ENCODE results near the gene GJB2. TPM values are rescaled to one million over a fixed set of nuclear protein-coding genes. Genes with fewer than 3 reads are reported as not detected.
"Not testable (repeated sequence)": the region's sequence is repeated elsewhere in the genome, so short reads cannot be mapped to it uniquely, and the experiment has no call there.

The GJB2 gene
- total RNA-seq, 1 experiment from 2014 or later: 0.45 TPM

DNA sequence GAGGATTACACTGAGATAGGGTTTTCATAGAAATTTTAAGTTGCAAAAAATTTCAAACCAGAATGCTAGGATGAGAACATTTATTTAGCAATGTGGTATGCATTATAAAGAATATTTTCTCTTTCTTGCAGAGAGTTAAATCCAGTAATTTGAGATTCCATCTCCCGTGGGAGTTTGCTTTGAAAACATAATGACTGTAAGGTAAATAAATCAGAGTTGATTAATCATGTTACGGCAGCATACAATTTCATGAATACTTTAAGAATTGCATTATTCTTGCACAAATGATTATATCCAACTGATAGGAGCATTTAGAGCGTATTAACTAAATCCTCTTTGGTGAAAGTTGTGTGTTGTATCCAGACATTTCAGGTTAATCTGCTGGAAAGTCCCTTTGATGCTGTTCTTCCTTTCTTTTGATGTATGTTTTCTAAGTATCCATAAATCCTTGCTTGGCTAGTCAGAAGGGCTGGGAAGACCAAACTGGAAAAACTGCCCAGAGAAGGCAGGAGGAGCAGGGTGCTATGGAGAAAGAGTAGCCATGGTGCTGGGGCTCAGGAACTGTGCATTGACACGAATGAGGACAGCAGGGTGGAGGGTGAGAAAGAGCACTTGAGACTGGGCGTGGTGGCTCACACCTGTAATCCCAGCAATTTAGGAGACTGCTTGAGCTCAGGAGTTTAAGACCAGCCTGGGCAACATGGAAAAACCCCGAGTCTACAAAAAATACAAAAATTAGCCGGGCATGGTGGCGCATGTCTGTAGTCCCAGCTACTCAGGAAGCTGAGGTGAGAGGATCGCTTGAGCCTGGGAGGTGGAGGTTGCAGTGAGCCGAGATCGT, 27.1 kb downstream of the GJB2 start:
- DNase-seq (ENCODE audit: low spot score): no peak

DNA sequence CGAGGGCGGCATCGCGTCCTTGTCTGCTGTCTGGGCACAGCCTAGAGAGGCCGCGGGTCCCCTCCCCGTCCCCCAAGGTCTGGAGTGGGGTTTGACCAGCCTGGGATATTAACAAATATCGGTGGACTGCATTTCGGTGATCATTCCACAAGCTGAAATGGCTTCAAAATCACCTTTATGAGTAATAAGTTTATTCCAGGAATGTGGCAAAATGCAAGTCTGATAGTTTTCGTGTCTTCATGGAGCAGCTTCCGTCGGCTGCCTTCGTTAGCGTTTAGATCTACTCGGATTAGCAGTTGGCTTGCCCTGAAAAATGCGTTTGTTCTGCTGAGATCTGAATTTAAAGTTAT, 30.8 kb downstream of the GJB2 start:
- no peak for DNase-seq (ENCODE audit: low spot score)

DNA sequence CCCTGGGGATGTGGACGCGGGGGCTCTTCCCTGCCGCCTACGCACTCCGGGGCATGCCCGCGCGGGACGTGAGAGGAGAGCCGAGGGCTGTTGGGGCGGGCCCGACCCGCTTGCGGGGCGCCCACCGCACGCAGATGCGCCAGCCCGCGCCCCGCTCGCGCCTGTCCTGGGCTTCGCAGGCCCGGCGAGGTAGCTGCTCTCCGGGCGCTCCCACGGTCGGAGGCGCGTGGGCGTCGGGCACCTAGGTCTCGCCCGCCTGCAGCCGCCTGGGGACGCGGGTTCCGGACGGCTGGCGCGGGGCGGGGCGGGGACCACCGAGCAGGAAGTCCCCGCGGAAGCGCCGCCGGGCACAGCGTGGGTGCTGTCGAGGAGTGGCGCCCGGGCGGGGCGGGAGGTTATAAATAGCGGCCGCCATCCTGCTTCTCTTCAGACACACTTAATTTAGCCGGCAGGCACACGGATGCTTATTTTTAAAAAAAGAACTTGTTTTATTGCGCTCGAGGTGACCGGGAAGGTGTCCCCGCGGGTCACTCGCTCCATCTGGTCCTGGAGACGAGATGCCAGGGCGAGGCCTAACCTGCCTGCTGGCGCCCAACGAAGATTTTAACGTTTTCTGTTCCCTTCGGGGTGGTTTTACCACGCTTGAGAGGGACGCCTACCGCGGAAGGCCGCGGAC, 31.3 kb downstream of the GJB2 start:
- DNase-seq (ENCODE audit: low spot score): no peak

DNA sequence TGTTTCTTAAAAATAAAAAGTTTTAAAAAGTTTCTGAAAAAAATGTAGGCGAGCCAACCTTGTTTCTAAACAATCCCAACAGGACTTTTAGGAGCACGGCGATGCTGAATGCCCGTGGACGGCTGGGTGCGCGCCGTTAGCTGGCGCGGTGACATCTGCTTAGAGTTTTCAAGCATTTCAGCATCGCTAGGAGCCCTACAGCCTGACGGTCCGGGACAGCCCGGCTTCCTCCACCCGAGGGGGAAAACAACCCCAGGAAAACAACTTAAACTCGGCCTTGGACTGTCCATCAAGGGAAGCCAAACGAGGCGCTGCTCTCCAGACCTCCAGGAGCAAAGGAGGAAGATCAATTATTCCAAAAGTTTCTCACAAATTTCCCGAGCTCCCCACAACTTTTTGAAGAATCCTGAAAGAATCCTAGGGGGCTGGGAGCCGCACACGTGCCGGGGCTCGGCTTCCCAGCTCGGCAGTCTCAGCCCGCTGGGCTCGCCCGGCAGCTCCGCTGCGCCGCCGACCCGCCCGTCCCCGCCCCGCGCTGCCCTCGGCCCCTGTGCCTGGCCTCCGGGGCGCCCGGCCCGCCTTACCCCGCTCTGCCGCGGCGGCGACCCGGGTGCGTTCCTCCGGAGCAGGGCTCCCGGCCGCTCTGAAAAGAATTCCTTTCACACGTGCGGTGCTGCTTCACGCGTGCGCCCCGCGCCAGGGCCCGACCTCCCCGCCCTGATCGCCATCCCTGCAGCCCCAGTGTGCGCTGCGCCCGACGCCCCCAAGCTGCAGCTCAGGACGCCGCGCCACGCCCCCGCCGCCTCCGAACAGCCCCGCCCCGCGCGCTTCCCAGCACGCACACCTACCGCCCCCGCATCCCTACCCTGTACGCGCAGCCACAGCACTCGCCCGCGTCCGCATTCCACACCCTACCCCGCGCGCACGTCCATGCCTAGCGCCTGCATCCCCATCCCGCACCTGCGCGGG, 32.1 kb downstream of the GJB2 start, which contains the start of gene GJA3:
TSS of gene GJA3 (minus strand) at position 747 of the 969 bp plus-strand sequence. CDS start 17,764 bp downstream, outside the sequence.
- DNase-seq (ENCODE audit: low spot score): peak; percentile 8

DNA sequence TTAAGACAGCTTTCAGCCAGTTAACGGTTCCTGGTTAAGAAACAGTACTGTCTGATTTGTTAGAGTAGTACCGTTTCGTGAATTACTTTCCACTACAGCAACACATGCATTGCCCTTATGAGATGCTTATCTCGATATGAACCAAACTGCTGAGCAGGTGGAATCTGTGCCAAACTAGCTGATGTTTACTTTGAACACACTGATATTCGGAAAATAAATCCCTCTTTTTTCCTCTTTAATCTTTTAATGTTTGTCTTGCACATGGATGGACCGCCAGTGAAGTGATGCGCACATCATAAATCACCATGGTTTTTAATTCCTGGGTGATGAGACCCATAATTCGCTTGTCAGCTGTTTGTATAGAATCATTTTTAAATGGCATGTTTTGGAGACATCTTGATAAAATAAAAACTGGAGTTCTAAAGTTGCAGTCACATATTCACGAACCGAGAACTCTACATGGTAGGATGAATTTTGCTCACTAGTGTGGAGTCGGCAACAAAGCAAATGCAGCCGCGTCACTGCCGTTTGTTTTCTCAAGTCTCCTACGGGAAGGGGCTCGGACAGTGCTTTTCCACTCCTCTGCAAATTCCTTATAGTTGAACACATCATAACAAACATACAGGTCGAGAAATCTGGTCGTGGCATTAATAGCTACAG, 33.0 kb downstream of the GJB2 start:
- DNase-seq (ENCODE audit: low spot score): peak; percentile 16

DNA sequence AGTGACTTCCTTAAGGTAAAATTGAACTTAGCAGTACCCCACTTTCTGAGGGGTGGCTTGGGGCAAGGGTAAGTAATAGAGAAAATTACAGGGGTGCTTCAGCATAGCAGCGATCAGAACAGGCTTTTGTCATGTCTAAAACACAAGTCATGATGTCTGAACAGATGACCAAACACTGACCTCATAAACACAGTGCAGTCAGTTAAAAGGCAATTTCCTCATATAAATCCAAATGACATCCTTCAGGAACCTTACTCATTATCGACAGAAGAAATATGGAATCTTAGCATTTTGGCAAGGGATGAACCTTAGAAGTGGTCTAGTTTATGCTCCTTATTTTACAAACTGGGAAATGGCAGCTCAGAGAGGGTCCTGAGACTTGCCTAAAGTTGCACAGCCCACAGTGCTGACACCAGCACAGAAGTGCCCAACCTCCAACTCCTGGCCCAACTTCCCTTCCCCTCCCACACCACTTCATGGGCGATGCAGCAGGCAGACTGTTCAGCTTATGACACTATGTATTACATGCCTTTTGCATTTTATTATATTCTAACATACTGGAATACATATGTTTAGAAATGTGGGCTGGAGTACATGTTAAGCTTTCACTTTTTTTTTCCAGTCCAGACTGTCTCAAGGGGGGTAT, 35.5 kb downstream of the GJB2 start:
- no peak for DNase-seq (ENCODE audit: low spot score)

DNA sequence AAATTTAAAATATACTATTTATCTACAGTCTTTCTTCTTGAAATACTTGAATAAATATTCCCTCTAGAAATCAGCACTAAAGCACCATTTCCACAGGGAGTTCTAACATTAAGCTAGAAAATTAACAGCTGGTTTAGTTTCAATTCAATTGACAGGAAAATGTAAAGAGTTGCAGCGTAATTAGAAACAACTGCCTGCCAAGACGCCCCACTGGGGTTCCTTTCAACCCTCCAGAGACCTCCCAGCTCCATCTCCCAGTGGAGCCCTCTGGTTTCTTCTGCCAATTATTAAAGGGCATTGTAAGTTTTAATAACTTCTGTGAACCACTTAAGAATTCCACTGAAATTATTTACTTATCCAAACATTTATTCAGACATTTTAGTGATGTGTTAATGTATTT, 36.0 kb downstream of the GJB2 start:
- no peak for DNase-seq (ENCODE audit: low spot score)

DNA sequence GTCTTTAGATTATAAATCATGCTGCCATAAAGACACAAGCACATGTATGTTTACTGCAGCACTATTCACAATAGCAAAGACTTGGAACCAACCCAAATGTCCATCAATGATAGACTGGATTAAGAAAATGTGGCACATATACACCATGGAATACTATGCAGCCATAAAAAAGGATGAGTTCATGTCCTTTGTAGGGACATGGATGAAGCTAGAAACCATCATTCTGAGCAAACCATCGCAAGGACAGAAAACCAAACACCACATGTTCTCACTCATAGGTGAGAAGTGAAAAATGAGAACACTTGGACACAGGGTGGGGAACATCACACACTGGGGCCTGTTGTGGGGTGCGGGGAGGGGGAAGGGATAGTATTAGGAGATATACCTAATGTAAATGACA, 39.4 kb downstream of the GJB2 start:
- not testable (repeated sequence) for DNase-seq (ENCODE audit: low spot score)

DNA sequence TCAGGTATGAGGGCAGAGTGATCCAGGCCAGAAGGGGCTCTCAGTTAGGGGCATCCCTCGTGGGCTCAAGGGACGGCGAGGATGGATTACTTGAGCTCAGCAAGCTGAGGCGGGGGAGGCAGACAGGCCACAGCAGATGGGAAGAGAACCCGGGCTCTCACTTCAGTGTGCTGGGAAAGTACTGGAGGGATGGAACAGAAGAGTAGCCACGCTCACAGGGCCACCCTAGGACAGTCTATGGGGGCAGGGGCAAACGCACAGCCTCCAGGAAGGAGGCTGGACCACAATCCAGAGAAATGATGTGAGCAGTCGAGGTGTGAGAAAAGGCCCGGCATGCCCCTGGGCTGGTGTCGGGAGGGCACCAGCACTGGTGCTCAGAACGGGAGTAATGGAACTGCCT, 41.1 kb downstream of the GJB2 start:
- no peak for DNase-seq (ENCODE audit: low spot score)

DNA sequence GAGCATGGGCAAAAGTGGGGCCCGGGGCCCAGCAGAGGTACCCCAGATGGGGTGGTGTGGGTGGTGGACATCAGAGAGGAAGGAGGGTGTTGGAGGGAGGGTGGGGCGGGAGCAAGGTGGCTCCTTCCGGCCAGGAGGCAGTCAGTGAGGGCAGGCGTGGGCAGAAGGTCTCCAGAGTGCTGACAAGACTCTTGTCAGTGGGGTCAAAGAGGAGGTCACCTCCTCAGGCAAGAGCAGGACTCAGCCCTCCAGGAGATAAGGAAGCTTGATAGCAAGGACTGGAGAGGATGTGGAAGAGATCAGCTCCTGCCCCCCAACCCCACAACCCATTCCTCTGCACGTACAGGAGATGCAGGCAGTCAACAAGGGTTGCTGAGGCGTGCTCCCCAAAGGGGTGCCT, 41.7 kb downstream of the GJB2 start:
- DNase-seq (ENCODE audit: low spot score): no peak

DNA sequence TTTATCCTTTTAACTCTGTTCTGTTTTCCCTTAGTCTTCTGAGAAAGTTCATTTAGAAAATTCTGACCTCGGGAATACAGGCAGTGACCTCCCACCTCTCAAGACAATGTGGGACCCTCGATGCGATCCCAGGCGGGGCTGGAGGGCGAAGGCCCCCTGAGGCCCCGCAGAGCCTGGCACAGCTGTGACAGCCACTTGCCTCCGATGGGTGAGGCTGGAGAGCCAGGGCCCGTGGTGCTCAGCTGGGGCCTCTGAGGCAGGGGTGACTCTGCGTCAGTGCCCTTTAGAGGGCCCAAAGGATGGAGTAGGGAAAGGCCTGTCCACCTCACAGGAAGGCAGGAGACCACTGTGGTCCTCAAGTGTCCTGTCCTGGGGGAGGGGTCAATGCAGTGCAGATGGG, 42.2 kb downstream of the GJB2 start:
- DNase-seq (ENCODE audit: low spot score): no peak

DNA sequence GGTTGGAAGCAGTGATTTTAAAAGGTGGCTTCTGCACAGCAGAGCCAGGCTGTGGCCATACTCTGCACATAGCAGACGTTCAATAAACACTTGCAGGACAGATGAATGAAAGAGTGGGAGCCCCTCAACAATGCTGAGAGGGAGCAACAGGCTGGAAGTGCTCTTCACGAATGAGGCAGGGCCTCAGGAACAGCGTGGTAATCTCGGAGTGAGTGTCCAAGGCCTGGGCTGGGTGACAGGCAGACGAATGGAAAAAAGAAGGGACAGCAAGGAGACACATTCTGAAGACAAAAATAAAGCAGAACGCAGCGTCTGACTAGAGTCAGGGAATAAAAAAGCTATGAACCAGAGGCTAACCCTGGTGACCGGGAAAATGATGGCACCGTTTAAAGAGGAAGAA, 43.0 kb downstream of the GJB2 start:
- DNase-seq (ENCODE audit: low spot score): no peak

DNA sequence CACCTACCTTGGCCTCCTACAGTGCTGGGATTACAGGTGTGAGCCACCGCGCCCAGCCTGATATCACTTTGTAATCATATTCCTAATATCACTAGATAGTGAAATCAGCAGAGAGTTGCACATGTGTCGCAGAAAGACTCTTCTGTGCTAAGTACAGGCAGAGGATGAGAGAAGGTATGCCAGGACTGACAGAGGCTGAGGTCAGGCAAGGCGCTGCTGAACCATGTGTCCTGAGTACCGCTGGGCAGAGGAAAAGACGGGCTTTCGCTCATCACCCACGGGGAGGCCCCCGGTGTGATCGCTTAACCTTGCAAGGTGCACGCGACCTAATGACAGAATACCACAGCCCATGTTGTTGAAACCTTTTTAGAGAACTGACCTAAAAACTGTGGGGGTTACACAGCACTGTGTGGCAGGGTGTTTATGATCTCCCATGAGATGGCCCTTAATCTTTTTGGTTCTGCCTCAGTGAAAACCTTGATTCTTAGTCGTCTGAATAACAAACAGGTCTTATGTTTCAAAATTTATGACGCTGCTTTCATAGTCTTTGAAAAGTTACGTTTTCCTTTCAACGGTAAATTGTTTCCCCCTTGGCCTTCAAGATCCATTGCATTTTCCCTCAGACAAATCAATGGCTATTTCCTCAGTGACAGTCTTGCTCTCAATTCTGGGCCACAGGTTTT, 44.1 kb downstream of the GJB2 start:
- DNase-seq (ENCODE audit: low spot score): no peak

DNA sequence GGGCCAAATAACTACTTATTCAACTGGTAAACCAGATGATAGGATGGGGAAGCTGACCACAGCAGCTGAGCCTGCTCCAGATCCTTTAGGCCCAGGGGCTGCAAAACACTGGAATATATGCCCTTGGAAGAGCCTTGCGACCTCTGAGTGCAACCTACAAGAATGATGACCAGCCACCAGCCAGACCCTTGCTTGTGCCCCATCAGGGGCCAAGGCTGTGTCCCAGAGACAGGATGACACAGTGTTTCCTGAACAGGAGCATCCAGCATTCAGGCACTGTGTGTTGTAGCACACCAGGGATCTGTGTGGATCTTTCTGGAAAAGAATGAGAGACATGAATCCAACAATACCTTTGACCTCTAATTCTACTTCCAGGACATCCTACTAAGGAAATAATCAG, 46.4 kb downstream of the GJB2 start:
- no peak for DNase-seq (ENCODE audit: low spot score)

DNA sequence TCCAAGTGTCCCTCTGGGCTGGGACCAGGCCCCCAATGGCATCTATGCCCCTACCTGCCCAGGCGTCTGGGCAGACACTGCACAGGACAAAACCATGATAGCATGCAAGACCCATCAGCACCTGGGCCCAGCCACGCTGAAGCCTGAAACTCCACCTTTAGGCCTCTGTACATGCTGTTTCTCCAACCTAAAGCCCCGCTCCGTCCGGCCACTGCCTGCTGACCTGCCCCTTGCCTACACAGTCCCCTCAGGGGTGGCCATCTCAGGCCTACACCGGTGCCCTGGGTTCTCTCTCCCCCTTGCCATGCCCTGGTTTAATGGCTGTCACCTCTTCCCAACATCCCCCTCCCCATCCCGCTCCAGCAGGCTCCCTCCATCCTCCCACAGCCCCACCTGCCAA, 47.2 kb downstream of the GJB2 start:
- no peak for DNase-seq (ENCODE audit: low spot score)

DNA sequence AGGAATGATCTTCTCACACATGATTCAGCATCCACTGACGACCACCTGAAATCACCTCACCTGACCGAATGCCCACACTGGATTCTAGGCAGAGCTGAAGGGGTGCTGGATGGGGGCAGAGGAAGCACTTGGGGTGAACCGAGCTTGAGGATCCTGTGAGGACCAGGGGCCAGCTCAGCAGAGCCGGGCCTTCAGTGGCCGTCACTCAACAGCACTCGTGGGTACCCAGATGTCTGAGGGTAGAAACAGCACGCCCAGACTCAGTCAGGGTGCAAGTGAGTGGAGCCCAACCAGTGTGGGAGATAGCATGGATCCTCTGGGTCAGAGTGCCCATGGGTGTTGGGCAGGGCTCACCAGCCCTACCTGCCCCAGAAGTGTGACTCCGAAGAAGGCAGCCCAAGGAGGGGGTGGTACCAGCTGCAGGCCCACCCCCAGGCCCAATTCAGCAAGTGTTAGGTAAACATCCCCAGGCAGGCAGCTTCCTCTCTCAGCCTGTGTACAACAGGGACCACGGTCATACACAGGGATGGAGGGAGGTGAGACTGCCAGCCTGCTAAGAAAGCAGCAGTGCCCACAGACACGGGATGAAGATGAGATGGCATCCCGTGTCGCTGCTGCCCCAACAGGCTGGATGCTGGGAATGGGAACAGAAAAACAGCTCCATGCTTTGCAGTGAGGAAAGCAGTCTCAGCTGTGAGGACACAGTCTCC, 48.4 kb downstream of the GJB2 start:
- DNase-seq (ENCODE audit: low spot score): no peak

DNA sequence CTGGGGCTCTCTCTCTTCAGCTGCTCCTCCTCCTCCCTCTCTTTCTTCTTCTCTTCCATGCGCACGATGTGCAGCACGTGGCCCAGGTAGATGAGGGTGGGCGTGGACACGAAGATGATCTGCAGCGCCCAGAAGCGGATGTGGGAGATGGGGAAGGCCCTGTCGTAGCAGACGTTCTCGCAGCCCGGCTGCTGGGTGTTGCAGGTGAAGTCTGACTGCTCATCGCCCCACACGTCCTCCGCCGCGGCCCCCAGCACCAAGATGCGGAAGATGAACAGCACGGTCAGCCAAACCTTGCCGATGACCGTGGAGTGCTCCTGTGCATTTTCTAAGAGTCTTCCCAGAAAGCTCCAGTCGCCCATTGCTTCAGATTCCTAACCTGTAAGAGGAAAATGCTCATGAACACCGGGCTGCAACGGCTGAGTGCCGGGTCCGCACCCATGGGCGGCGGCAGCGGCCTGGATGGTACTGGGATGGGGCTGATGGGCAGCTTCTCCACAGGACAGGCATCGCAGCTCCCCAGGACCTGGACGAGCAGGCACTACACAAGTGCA, 49.7 kb downstream of the GJB2 start:
- DNase-seq (ENCODE audit: low spot score): no peak

DNA sequence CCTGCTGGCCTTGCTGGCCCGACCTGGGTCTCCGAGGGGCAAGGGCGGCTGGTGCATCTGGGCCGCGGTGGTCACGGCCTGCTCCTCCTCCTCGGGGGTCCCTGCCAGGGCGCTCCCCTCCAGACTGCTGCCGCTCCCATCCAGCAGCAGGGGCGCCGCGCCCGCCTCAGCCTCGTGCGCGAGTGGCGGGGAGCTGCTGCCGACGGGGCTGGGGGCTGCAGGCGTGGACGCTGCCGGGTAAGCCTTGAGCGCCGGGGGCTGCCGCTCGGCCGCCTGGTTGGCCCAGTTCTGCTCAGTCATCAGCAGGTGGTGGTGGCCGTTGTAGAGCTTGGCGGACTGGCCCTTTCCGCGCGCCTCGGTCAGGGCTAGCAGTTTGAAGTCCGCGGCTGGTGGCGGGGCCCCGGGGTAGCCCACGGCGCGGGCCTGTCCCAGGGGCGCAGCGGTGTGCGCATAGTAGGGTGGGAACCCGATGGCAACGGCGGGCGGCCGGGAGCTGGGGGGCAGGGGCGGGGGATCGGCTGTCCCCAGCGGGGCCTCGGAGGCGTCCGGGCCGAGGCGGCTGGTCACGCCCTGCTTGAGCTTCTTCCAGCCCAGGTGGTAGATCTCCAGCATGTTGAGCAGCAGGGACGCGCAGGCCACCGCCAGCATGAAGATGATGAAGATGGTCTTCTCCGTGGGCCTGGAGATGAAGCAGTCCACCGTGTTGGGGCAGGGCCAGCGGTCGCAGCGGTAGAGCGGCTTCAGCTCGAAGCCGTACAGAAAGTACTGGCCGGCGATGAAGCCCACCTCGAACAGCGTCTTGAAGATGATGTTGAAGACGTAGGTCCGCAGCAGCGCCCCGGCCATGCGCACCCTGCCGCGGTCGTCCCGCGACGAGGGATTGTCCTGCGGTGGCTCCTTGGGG, 50.5 kb downstream of the GJB2 start:
- DNase-seq (ENCODE audit: low spot score): no peak
